ENCODE measurements around the gene ZNF536.

- TF ChIP-seq EP300 (IDR thresholded peaks at IDR 0.05) (no peak), POLR2A (IDR thresholded peaks at IDR 0.05) (no peak)
Observed at GRCh38 chr19:30481063-30481462, 108.9 kb downstream of the ZNF536 start.

Data from tibial nerve (tissue), 3 donors.